Activated CD4-positive, alpha-beta T cell treated with anti-CD3 and anti-CD28 coated beads, Interleukin-2, amount 10 ng/mL, durations not matched to agents 24 days and 14 days (primary cell): ENCODE measurements around the gene SHTN1. TPM values are rescaled to one million over a fixed set of nuclear protein-coding genes. Genes with fewer than 3 reads are reported as not detected.

Source experiments
- DNase-seq: peaks from one replicate; pipeline ENCODE4 v3.0.0; 2022
- H3K27ac Mint-ChIP-seq: one replicate; pipeline ENCODE4 v1.8.0; 2022; ENCODE audit warnings: mild to moderate bottlenecking, mixed read lengths
- H3K27me3 Mint-ChIP-seq: one replicate; pipeline ENCODE4 v1.8.0; 2022; ENCODE audit warnings: mixed read lengths
- H3K36me3 Mint-ChIP-seq: one replicate; pipeline ENCODE4 v1.8.0; 2022; ENCODE audit warnings: low read depth, mild to moderate bottlenecking, mixed read lengths
- H3K4me1 Mint-ChIP-seq: one replicate; pipeline ENCODE4 v1.8.0; 2021; ENCODE audit warnings: mixed read lengths
- H3K4me3 Mint-ChIP-seq: one replicate; pipeline ENCODE4 v1.8.0; 2022; ENCODE audit warnings: mild to moderate bottlenecking, moderate library complexity, mixed read lengths
- H3K9me3 Mint-ChIP-seq: one replicate; pipeline ENCODE4 v1.8.0; 2021; ENCODE audit warnings: mixed read lengths
- intact Hi-C: fragments of 100-400 bp; cut with micrococcal nuclease; formaldehyde crosslinking; loops from one replicate; pipeline ENCODE4 v1.15.1; 2023
- total RNA-seq: library from RNA; stranded (reverse); gene quantifications from 2 replicates; pipeline ENCODE4 v1.2.3, GENCODE V29; 2022

Gene SHTN1
- 0.05 and 0.07 TPM in 2 replicates for total RNA-seq

GRCh38 chr10:117005026-117005526 is at the start of gene SHTN1:
SHTN1 (minus strand) TSS chr10:117005187; CDS start chr10:117005079, 108 bp downstream.
- H3K27me3 Mint-ChIP-seq: peaks cover 25% of the 10 kb centered on the region
- intact Hi-C loops: loop anchor here (10.0 kb wide), 1 partner anchor 170 kb away; no protein-coding TSS in a partner anchor
- H3K4me1 Mint-ChIP-seq: no peaks in the 10 kb centered on the region
- peak; percentile 69 for DNase-seq
- peak within 1 kb of the TSS; percentile 75 for H3K4me3 Mint-ChIP-seq
- H3K36me3 Mint-ChIP-seq: no peaks in the 10 kb centered on the region
- no peak within 1 kb of the TSS for H3K27ac Mint-ChIP-seq
- H3K9me3 Mint-ChIP-seq: no peaks in the 10 kb centered on the region

GRCh38 chr10:117053482-117053881 is 48.5 kb upstream of the SHTN1 start:
- intact Hi-C loops: no loop called here
- no peaks in the 10 kb centered on the region for H3K9me3 Mint-ChIP-seq
- no peak overlapping the region for H3K27ac Mint-ChIP-seq
- H3K36me3 Mint-ChIP-seq: no peaks in the 10 kb centered on the region
- DNase-seq: no peak
- H3K27me3 Mint-ChIP-seq: no peaks in the 10 kb centered on the region
- no peaks in the 10 kb centered on the region for H3K4me1 Mint-ChIP-seq
- no peak overlapping the region for H3K4me3 Mint-ChIP-seq

- Mint-ChIP-seq H3K9me3 (peaks cover 9% of the 10 kb centered on the region), H3K27ac (no peak overlapping the region)
Observed at GRCh38 chr10:117047947-117048346, 43.0 kb upstream of the SHTN1 start.

GRCh38 chr10:117016266-117016665 is 11.3 kb upstream of the SHTN1 start:
- Mint-ChIP-seq H3K27me3 (peaks cover 2% of the 10 kb centered on the region), H3K36me3 (no peaks in the 10 kb centered on the region), H3K4me3 (no peak overlapping the region), H3K4me1 (no peaks in the 10 kb centered on the region), H3K27ac (no peak overlapping the region), H3K9me3 (no peaks in the 10 kb centered on the region)
- no peak for DNase-seq
- intact Hi-C loops: no loop called here

More at GRCh38 chr10:117047947-117048346, 43.0 kb upstream of the SHTN1 start:
- intact Hi-C loops: no loop called here
- H3K4me1 Mint-ChIP-seq: no peaks in the 10 kb centered on the region
- no peaks in the 10 kb centered on the region for H3K27me3 Mint-ChIP-seq
- no peak overlapping the region for H3K4me3 Mint-ChIP-seq
- no peak for DNase-seq
- no peaks in the 10 kb centered on the region for H3K36me3 Mint-ChIP-seq

- no peaks in the 10 kb centered on the region for H3K36me3 Mint-ChIP-seq
- H3K4me3 Mint-ChIP-seq: no peak overlapping the region
- H3K9me3 Mint-ChIP-seq: no peaks in the 10 kb centered on the region
- H3K27me3 Mint-ChIP-seq: peaks cover 2% of the 10 kb centered on the region
- no peak for DNase-seq
- H3K27ac Mint-ChIP-seq: no peak overlapping the region
- intact Hi-C loops: no loop called here
- no peaks in the 10 kb centered on the region for H3K4me1 Mint-ChIP-seq
Observed at GRCh38 chr10:117014835-117015234, 9.8 kb upstream of the SHTN1 start.

- H3K27me3 Mint-ChIP-seq: peaks cover 26% of the 10 kb centered on the region
- no peak overlapping the region for H3K27ac Mint-ChIP-seq
- no peak for DNase-seq
- no peaks in the 10 kb centered on the region for H3K4me1 Mint-ChIP-seq
- intact Hi-C loops: loop anchor here (10.0 kb wide), 1 partner anchor 168 kb away; no protein-coding TSS in a partner anchor
- no peaks in the 10 kb centered on the region for H3K36me3 Mint-ChIP-seq
- no peaks in the 10 kb centered on the region for H3K9me3 Mint-ChIP-seq
- no peak overlapping the region for H3K4me3 Mint-ChIP-seq
Observed at GRCh38 chr10:117007080-117007479, 2.1 kb upstream of the SHTN1 start.

GRCh38 chr10:117005527-117006055 is 604 bp upstream of the SHTN1 start:
- Mint-ChIP-seq H3K9me3 (no peaks in the 10 kb centered on the region), H3K27me3 (peaks cover 25% of the 10 kb centered on the region), H3K27ac (no peak overlapping the region), H3K4me3 (peak overlapping the region; percentile 30), H3K4me1 (no peaks in the 10 kb centered on the region), H3K36me3 (no peaks in the 10 kb centered on the region)
- no peak for DNase-seq
- intact Hi-C loops: loop anchor here (10.0 kb wide), 1 partner anchor 169 kb away; no protein-coding TSS in a partner anchor

GRCh38 chr10:117004227-117005025 is 561 bp downstream of the SHTN1 start:
- Mint-ChIP-seq H3K27ac (no peak overlapping the region), H3K4me3 (peak overlapping the region; percentile 75), H3K27me3 (peaks cover 25% of the 10 kb centered on the region), H3K4me1 (no peaks in the 10 kb centered on the region), H3K9me3 (no peaks in the 10 kb centered on the region), H3K36me3 (no peaks in the 10 kb centered on the region)
- intact Hi-C loops: loop anchor here (10.0 kb wide), 1 partner anchor 170 kb away; no protein-coding TSS in a partner anchor
- peak; percentile 56 for DNase-seq

GRCh38 chr10:117003336-117003735 is 1.7 kb downstream of the SHTN1 start:
- Mint-ChIP-seq H3K27ac (no peak overlapping the region), H3K4me3 (no peak overlapping the region), H3K4me1 (no peaks in the 10 kb centered on the region), H3K9me3 (no peaks in the 10 kb centered on the region), H3K36me3 (no peaks in the 10 kb centered on the region), H3K27me3 (peaks cover 24% of the 10 kb centered on the region)
- DNase-seq: no peak
- intact Hi-C loops: loop anchor here (10.0 kb wide), 1 partner anchor 171 kb away; no protein-coding TSS in a partner anchor

- Mint-ChIP-seq H3K4me1 (no peaks in the 10 kb centered on the region), H3K4me3 (no peak overlapping the region), H3K27me3 (peaks cover 22% of the 10 kb centered on the region), H3K27ac (no peak overlapping the region), H3K36me3 (no peaks in the 10 kb centered on the region), H3K9me3 (no peaks in the 10 kb centered on the region)
- DNase-seq: no peak
- intact Hi-C loops: loop anchor here (10.0 kb wide), 1 partner anchor 173 kb away; no protein-coding TSS in a partner anchor
Observed at GRCh38 chr10:117002206-117002605, 2.8 kb downstream of the SHTN1 start.

- Mint-ChIP-seq H3K4me3 (no peak overlapping the region), H3K9me3 (no peaks in the 10 kb centered on the region), H3K4me1 (no peaks in the 10 kb centered on the region), H3K27ac (no peak overlapping the region), H3K27me3 (peaks cover 19% of the 10 kb centered on the region), H3K36me3 (no peaks in the 10 kb centered on the region)
- no peak for DNase-seq
- intact Hi-C loops: loop anchor here (10.0 kb wide), 1 partner anchor 174 kb away; no protein-coding TSS in a partner anchor
Observed at GRCh38 chr10:117001144-117001543, 3.8 kb downstream of the SHTN1 start.

- no peak overlapping the region for H3K27ac Mint-ChIP-seq
- H3K27me3 Mint-ChIP-seq: peaks cover 15% of the 10 kb centered on the region
- H3K4me1 Mint-ChIP-seq: no peaks in the 10 kb centered on the region
- no peak overlapping the region for H3K4me3 Mint-ChIP-seq
- no peak for DNase-seq
- intact Hi-C loops: loop anchor here (10.0 kb wide), 1 partner anchor 174 kb away; no protein-coding TSS in a partner anchor
- no peaks in the 10 kb centered on the region for H3K9me3 Mint-ChIP-seq
- H3K36me3 Mint-ChIP-seq: no peaks in the 10 kb centered on the region
Observed at GRCh38 chr10:117000580-117000979, 4.4 kb downstream of the SHTN1 start.

GRCh38 chr10:116998172-116998571 is 6.8 kb downstream of the SHTN1 start:
- Mint-ChIP-seq H3K4me1 (no peaks in the 10 kb centered on the region), H3K9me3 (no peaks in the 10 kb centered on the region), H3K27ac (no peak overlapping the region), H3K27me3 (peaks cover 5% of the 10 kb centered on the region), H3K4me3 (no peak overlapping the region), H3K36me3 (no peaks in the 10 kb centered on the region)
- DNase-seq: no peak
- intact Hi-C loops: no loop called here

GRCh38 chr10:116997015-116997414 is 8.0 kb downstream of the SHTN1 start:
- no peaks in the 10 kb centered on the region for H3K4me1 Mint-ChIP-seq
- H3K27ac Mint-ChIP-seq: no peak overlapping the region
- H3K27me3 Mint-ChIP-seq: peaks cover 4% of the 10 kb centered on the region
- no peaks in the 10 kb centered on the region for H3K9me3 Mint-ChIP-seq
- intact Hi-C loops: no loop called here
- no peaks in the 10 kb centered on the region for H3K36me3 Mint-ChIP-seq
- H3K4me3 Mint-ChIP-seq: no peak overlapping the region
- no peak for DNase-seq
